Right lobe of liver (tissue), 6 donors: ENCODE results near the gene DDX47. TPM values are rescaled to one million over a fixed set of nuclear protein-coding genes. Genes with fewer than 3 reads are reported as not detected.

Experiments used
- ATAC-seq, 4 donors: fragments of 200-7000 bp; cut with Tn5 transposase; one replicate each; pipeline ENCODE4 v1.9.1; 2020; ENCODE audit warnings: mild to moderate bottlenecking in 4 of 4, moderate library complexity in 4 of 4
- DNase-seq, 3 donors: peaks; one replicate each; pipeline ENCODE4 v3.0.0-alpha.2; 2020
- H3K27ac ChIP-seq, 3 donors: fragments of 200-600 bp; one replicate each; pipeline ENCODE4 v1.8.0; 2022
- H3K27me3 ChIP-seq, 2 donors: fragments of 200-600 bp; one replicate each; pipeline ENCODE4 v1.8.0; 2022
- H3K36me3 ChIP-seq, 4 donors: fragments of 200-600 bp; sonication (generic) in 1 of 4; one replicate each; pipeline versions ENCODE4 v1.5.1 to v1.8.0; 2017 to 2022; ENCODE audit warnings: control low read depth in 1 of 4
- H3K4me1 ChIP-seq, 4 donors: fragments of 200-600 bp; sonication (generic) in 1 of 4; one replicate each; pipeline versions ENCODE4 v1.5.1 to v1.8.0; 2017 to 2022; ENCODE audit warnings: control low read depth in 1 of 4
- H3K4me3 ChIP-seq, 3 donors: fragments of 200-600 bp; one replicate each; pipeline ENCODE4 v1.8.0; 2022
- H3K9me3 ChIP-seq, 4 donors: fragments of 200-600 bp; sonication (generic) in 1 of 4; one replicate each; pipeline versions ENCODE4 v1.5.1 to v1.8.0; 2017 to 2022; ENCODE audit warnings: control low read depth in 1 of 4
- CTCF ChIP-seq, 4 donors: fragments of 200-600 bp in 3 of 4; fragments of 450-650 bp in 1 of 4; IDR thresholded peaks; one replicate each; pipeline versions ENCODE4 v1.5.1 to v1.8.0; 2016 to 2022; ENCODE audit warnings: antibody characterized with exemption in 4 of 4, mild to moderate bottlenecking in 2 of 4
- POLR2A ChIP-seq: fragments of 450-650 bp; IDR thresholded peaks from one replicate; pipeline ENCODE4 v1.6.1; 2017; ENCODE audit warnings: antibody characterized with exemption, mild to moderate bottlenecking
- WGBS: methylation state at CpG from one replicate; pipeline ENCODE4 v1.1.6; 2018; ENCODE audit warnings: low coverage, low lambda C conversion rate; ENCODE audit not compliant: insufficient coverage; ENCODE audit errors: missing lambda C conversion rate; 5-methylcytosine and 5-hydroxymethylcytosine counted together
- intact Hi-C, 2 donors: fragments of 100-400 bp; cut with DNase I; formaldehyde crosslinking; loops; one replicate each; pipeline versions ENCODE4 v1.11.2 to v1.14.1; 2022
- total RNA-seq, 6 experiments: library from RNA; depleted of rRNA in 2 of 6; stranded (reverse); fragments of >200 nt in 2 of 6; fragmentation: NEBNext Ultra II Directional in 3 of 6; extraction: Animal tissue kit (Norgen Biotek cat#: 25700) in 3 of 6; gene quantifications; one replicate each; pipeline versions ENCODE4 v1.1.0 to v1.2.4, GENCODE V29; 2016 to 2023
- donor health status: DM: no; HTN: yes; CAD: no.
- donor health status: DM: no; HTN: no; CAD: no.
- donor health status: DM: no; HTN: no; CAD: no.
- donor health status: DM: no; HTN: yes; CAD: no.
- donor health status: DM: no; HTN: yes; CAD: no.

The DDX47 gene
- total RNA-seq, 6 experiments from 2014 or later: 23.8 to 30.2 (median 25.3) TPM

- no peaks in the 10 kb centered on the region for H3K4me1 ChIP-seq
- no peaks in the 10 kb centered on the region for H3K36me3 ChIP-seq
- no peak for TF ChIP-seq CTCF (IDR thresholded peaks at IDR 0.05)
- TF ChIP-seq POLR2A: no peak
- DNase-seq (no peak), ATAC-seq (no peak)
- no peak overlapping the region for H3K27ac ChIP-seq
- intact Hi-C loops: no loop called here
- WGBS: 53% methylated on average over 3 of the region's 3 CpGs
- no peaks in the 10 kb centered on the region for H3K27me3 ChIP-seq
- no peak overlapping the region for H3K4me3 ChIP-seq
- H3K9me3 ChIP-seq: no peaks in the 10 kb centered on the region
Observed at GRCh38 chr12:12868477-12869235, 55.5 kb downstream of the DDX47 start.

GRCh38 chr12:12870465-12870864 lies 57.3 kb downstream of the DDX47 start:
- TF ChIP-seq POLR2A: no peak
- TF ChIP-seq CTCF (IDR thresholded peaks at IDR 0.05): no peak
- Histone ChIP-seq H3K27me3 (no peaks in the 10 kb centered on the region), H3K36me3 (no peaks in the 10 kb centered on the region), H3K4me1 (no peaks in the 10 kb centered on the region), H3K27ac (no peak overlapping the region), H3K9me3 (no peaks in the 10 kb centered on the region), H3K4me3 (no peak overlapping the region)
- ATAC-seq (no peak), DNase-seq (no peak)
- 90% methylated on average over 7 of the region's 7 CpGs for WGBS
- intact Hi-C loops: no loop called here

GRCh38 chr12:12871587-12872138 lies 58.5 kb downstream of the DDX47 start:
- no peaks in the 10 kb centered on the region for H3K36me3 ChIP-seq
- no peaks in the 10 kb centered on the region for H3K4me1 ChIP-seq
- intact Hi-C loops: no loop called here
- H3K27ac ChIP-seq: no peak overlapping the region
- ATAC-seq: no peak
- H3K9me3 ChIP-seq: no peaks in the 10 kb centered on the region
- WGBS: 82% methylated on average over 5 of the region's 6 CpGs
- no peak overlapping the region for H3K4me3 ChIP-seq
- H3K27me3 ChIP-seq: no peaks in the 10 kb centered on the region
- DNase-seq: no peak
- TF ChIP-seq POLR2A (no peak), CTCF (IDR thresholded peaks at IDR 0.05) (no peak)

GRCh38 chr12:12872139-12872933 lies 59.2 kb downstream of the DDX47 start:
- WGBS: 65% methylated on average over 6 of the region's 10 CpGs
- peak in 1 of 4 donors; percentile 30 for ATAC-seq

More at GRCh38 chr12:12872139-12872933, 59.2 kb downstream of the DDX47 start:
- DNase-seq: no peak
- Histone ChIP-seq H3K36me3 (no peaks in the 10 kb centered on the region), H3K9me3 (no peaks in the 10 kb centered on the region), H3K27ac (no peak overlapping the region), H3K27me3 (no peaks in the 10 kb centered on the region), H3K4me1 (no peaks in the 10 kb centered on the region), H3K4me3 (no peak overlapping the region)
- intact Hi-C loops: no loop called here
- TF ChIP-seq CTCF (IDR thresholded peaks at IDR 0.05) (no peak), POLR2A (no peak)
